WI38 (cell line): ENCODE results near the gene RAB5A.

Experiments
- H3K4me3 ChIP-seq: 2 replicates; pipeline ENCODE4 v1.5.1; 2011; ENCODE audit warnings: low read depth, mild to moderate bottlenecking, control low read depth, low read length
- CTCF ChIP-seq: IDR thresholded peaks from 2 replicates; pipeline ENCODE4 v1.5.1; 2012; ENCODE audit warnings: low read depth, mild to moderate bottlenecking, control low read depth, low read length

The RAB5A gene

GRCh38 chr3:19911452-19911851, 35.4 kb upstream of the RAB5A start:
- TF ChIP-seq CTCF = no peak
- no peak overlapping the region for H3K4me3 ChIP-seq

DNA sequence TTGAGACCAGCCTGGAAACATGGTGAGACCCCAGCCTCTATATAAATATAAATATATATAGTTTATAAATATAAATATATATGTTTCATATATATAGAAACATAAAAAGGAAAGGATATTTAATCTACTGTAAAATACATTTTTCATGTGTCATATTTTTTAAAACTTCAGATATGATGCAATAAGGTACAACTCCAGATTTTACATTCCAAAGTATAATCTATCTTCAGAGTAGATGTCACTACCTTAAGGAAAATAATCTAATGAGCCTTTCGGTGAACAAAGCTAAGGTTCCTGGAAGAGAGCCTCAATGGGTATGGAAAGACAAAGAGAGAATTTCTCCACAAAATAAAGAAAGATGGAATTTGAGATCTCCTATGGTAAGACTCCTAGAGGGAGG, 29.7 kb upstream of the RAB5A start:
- no peak overlapping the region for H3K4me3 ChIP-seq
- no peak for TF ChIP-seq CTCF

GRCh38 chr3:19920401-19921080, 26.4 kb upstream of the RAB5A start:
- TF ChIP-seq CTCF = no peak

DNA sequence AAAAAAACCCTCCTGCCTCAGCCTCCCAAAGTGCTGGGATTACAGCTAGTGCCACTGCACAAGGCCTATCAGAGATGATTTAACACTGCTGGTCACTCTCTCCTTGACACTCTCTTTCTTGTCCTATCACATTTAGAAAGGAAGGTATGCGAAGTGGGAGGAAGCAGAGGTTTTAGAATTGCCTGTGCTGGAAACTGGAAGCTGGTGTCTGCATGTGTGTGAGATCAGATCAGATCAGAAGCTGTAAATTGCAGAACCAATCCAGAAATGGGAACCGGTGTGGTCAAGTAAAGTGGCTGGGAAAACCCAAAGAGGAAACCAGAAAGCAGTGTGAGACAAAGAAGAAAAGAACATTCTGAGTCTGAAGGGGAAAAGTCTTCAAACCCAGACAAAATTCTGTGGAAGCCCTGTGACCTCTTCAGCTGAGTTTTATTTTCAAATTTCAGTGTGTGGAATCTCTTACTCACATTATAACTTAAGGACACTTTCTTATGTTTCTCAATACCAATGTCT, 15.7 kb upstream of the RAB5A start:
- no peak overlapping the region for H3K4me3 ChIP-seq
- TF ChIP-seq CTCF = no peak

More at GRCh38 chr3:19920401-19921080, 26.4 kb upstream of the RAB5A start:
- no peak overlapping the region for H3K4me3 ChIP-seq

GRCh38 chr3:19931767-19932188, 15.1 kb upstream of the RAB5A start:
- H3K4me3 ChIP-seq = no peak overlapping the region
- no peak for TF ChIP-seq CTCF

DNA sequence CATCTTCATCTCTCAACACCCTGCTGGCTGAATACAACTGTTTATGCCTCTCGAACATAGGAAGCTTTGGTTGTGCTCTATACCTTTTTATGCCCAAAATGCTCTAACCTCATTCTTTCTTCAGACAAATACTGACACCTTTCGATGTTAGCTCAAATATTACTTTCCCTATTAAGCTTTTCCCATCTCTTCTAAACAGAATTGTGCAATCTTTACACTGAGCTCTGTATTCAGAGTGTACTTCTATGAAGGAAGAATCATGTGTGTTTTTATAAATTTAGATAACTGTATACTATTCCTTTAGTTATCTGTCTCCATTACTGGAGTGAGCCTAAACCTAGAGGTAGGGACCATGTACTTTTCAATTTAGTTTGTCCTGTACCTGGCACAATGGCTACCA, 14.5 kb upstream of the RAB5A start:
- no peak for TF ChIP-seq CTCF
- H3K4me3 ChIP-seq = no peak overlapping the region

DNA sequence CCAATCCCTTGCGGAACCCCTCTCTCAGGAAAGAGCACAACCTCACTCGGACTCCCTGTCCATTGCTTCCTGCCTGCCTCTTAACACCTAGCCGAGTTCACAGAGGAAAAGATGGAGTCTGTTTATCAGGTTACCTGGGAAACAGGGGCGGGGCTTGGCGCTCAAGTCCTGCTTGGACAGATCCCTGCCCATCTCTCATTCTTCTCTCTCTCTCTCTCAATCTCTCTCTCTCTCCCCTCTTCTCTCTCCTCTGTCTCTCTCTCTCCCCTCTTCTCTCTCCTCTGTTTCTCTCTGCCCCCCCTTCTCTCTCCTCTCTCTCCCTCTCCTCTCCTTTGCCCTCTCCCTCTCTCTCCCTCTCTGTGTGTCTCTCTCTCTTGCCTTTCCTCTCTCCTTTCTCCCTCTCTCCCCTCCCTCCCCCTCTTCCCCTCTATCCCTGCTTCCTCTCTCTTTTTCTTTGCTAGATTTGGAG, 12.8 kb upstream of the RAB5A start, which contains the start of gene EFHB:
EFHB (minus strand) TSS at position 120 of the 469 bp plus-strand sequence. CDS start 199 bp downstream, outside the sequence.
- TF ChIP-seq CTCF = no peak
- H3K4me3 ChIP-seq = no peak within 1 kb of the TSS
